GM18870 (cell line): Measurements from ENCODE around the gene DNAH8.
A peak's percentile ranks its signal among the peaks of the same experiment; 100 is the strongest.

ENCODE experiments used
- ATAC-seq: cut with Tn5 transposase; IDR thresholded peaks from one replicate; pipeline ENCODE4 v1.9.1; 2021; ENCODE audit warnings: moderate library complexity; ENCODE audit not compliant: unreplicated experiment

DNAH8 gene

DNA sequence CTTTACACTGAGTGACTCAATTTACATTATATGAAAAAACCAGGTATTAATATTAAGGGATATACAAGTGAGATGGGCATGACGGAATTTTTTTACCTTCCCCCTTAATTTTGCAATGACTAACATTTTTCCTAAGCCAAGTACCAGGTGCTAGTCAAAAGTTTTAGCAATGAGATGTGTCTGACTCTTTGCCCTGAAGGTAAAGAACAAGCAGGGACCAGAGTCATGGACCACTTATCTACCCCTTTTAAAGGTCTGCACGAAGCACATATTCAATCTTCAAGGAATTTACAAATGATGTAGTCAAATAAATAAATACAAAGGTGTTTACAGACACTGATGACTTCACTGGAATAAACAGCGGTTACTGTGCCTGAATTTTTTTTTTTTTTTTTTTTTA, 13.6 kb upstream of the DNAH8 start:
- no peak for ATAC-seq

GRCh38 chr6:38702558-38703397, 12.3 kb upstream of the DNAH8 start, which contains the start of gene GLO1:
GLO1 (minus strand) TSS chr6:38703145; CDS start chr6:38703054, 91 bp downstream.
- peak; percentile 98 for ATAC-seq

- no peak for ATAC-seq
These were observed 11.0 kb upstream of the DNAH8 start for GRCh38 chr6:38703949-38704590.

- ATAC-seq = no peak
These were observed 9.2 kb upstream of the DNAH8 start for GRCh38 chr6:38705924-38706323.

DNA sequence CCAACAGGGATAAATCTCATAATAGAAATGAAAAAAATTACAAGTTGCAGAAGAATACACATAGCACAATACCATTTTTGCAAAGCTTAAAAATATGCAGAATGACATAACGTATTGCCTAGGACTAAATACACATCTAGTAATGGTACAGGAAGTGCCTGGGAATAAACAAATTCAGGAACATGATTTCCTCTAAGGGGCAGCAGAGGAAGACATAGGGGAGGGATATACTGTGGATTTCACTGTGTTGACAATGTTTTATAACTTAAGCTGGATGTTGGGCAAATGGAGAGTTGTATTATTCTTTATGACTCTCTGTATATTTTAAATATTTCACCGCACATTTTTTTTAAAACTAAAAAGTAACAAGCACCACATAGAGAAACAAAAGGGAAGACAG, 6.6 kb upstream of the DNAH8 start:
- no peak for ATAC-seq

DNA sequence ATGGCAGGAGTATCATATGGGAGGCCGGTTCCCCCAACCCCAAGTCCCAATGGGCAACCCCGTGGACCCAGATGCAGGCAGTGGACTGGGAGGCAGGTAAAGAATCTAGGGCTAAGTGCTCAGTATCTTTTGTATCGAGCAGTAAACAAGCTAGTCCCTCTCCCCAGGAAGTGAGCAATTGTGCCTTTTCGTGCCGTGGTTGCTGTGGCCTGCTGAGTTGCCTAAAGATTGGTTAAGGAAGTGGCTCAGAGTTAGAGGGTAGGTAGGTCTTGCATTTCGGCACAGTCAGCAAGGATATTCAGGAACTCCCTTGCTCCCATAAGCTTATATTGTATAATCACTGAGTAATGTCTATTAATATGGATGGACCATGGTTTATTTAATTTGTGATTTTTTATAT, 1.3 kb upstream of the DNAH8 start:
- ATAC-seq = no peak

GRCh38 chr6:38714239-38715015, 684 bp upstream of the DNAH8 start:
- ATAC-seq = no peak

- no peak for ATAC-seq
These were observed 1.7 kb downstream of the DNAH8 start for GRCh38 chr6:38716825-38717224.

DNA sequence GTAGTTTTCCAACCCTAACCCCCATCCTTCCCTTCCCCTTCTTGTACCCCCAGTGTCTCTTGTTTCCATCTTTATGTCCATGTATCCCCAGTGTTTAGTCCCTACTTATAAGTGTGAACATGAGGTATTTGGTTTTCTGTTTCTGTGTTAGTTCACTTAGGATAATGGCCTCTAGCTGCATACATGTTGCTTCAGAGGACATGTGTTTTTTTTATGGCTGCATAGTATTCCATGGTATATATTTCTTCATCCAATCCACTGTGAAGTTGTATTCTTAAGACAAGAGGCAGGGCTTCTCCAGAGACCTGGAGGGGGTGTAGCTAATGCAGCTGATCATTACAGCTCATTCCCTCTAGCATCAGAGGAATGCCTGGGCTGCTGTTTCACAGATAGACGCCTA, 4.2 kb downstream of the DNAH8 start:
- no peak for ATAC-seq

- ATAC-seq = no peak
These were observed 5.2 kb downstream of the DNAH8 start for GRCh38 chr6:38720295-38720694.

- ATAC-seq = no peak
These were observed 6.9 kb downstream of the DNAH8 start for GRCh38 chr6:38722038-38722437.

GRCh38 chr6:38722727-38723334, 7.7 kb downstream of the DNAH8 start:
- ATAC-seq = no peak

DNA sequence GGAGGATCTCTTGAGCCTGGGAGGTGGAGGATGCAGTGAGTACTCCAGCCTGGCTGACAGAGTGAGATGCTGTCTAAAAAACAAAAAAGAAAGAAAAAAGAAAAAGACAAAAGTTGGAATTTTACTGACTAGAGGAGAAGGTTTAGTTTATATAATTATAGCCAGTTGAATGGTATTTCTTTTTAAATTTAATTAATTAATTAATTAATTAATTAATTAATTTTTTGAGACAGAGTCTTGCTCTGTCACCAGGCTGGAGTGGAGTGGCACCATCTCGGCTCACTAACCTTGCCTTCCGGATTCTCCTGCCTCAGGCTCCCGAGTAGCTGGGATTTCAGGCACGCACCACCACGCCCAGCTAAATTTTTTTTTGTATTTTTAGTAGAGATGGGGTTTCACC, 8.7 kb downstream of the DNAH8 start:
- no peak for ATAC-seq

DNA sequence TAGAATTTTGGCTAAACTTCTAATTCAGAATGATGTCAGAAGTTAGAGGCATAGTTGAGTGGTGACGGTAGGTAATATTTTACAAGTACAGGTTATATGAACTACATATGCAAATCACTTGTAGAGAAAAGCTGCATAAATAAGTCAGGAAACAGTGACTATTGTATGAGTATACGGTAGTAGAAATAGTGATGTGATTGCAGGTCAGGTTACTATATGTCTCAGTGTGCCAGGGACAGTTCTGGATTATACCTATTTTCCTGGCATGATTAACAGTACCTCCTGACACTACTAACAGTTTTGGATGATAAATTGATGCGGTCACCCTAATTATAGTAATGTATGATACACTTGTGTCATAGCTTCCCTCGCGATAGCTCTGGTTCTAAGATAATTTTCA, 9.2 kb downstream of the DNAH8 start:
- ATAC-seq = no peak

GRCh38 chr6:38725414-38726183, 10.5 kb downstream of the DNAH8 start:
- ATAC-seq = no peak

DNA sequence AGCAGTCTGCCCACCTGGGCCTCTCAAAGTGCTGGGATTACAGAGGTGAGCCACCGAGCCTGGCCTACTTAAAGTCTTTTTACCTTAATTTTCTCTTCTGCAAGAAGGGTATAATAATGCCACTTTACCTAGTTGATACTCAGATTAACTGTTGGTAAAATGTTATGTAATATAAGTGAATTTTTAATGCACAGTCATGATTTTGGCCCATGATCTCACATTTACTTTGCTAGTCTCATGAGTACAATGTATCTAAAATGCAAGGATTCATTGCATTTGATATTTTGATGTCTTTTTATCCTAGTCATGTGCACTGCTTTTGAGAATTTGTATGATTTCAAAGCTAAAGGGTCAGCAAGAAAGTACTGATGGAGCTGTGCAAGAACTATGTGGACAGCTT, 13.1 kb downstream of the DNAH8 start:
- ATAC-seq = no peak

GRCh38 chr6:38730140-38730862, 15.2 kb downstream of the DNAH8 start:
- no peak for ATAC-seq

DNA sequence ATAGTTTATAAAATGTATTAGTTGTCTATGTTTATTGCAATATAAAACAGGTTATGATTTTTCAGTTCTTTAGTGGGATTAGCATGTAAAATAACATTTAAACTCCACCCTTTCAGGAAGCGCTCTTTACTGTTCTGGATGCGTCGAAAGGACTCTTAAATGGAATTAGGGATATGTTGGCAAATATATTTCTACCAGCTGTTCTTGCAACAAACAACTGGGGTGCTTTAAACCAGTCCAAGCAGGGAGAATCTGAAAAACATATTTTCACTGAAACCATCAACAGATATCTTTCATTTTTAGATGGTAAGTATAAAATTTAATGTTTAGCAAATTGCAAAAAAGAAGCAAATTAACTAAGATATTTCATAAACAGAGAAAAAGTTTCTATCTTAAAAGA, 21.8 kb downstream of the DNAH8 start:
- no peak for ATAC-seq

- no peak for ATAC-seq
These were observed 23.1 kb downstream of the DNAH8 start for GRCh38 chr6:38738261-38738660.

GRCh38 chr6:38739532-38739931, 24.4 kb downstream of the DNAH8 start:
- no peak for ATAC-seq
